Natural killer cell treated with Interleukin-12 subunit alpha and Interleukin-12 subunit beta and Interleukin-15 and Interleukin-18, amount 100 ng/mL, for 72 hours (primary cell): Measurements from ENCODE around the gene SDHD. TPM values are rescaled to one million over a fixed set of nuclear protein-coding genes. Genes with fewer than 3 reads are reported as not detected.
"Not testable (repeated sequence)": the region's sequence is repeated elsewhere in the genome, so short reads cannot be mapped to it uniquely, and the experiment has no call there.

Experiments
- ATAC-seq, 2 donors: fragments of 150-1000 bp; cut with Tn5 transposase in 1 of 2; sonication (Bioruptor Pico), chemical (Tn5 transposase) in 1 of 2; 2 replicates each; pipeline ENCODE4 v1.10.0; 2021
- DNase-seq: peaks from one replicate; pipeline ENCODE4 v3.0.0; 2022; ENCODE audit warnings: low spot score
- H3K27ac Mint-ChIP-seq, 2 donors: 1 replicate in 1 of 2; 2 replicates in 1 of 2; pipeline ENCODE4 v1.8.0; 2022; ENCODE audit warnings: mixed read lengths in 2 of 2, mild to moderate bottlenecking in 1 of 2, moderate library complexity in 1 of 2
- H3K27me3 Mint-ChIP-seq, 2 donors: 1 replicate in 1 of 2; 2 replicates in 1 of 2; pipeline ENCODE4 v1.8.0; 2022; ENCODE audit warnings: mixed read lengths in 2 of 2
- H3K36me3 Mint-ChIP-seq: one replicate; pipeline ENCODE4 v1.8.0; 2022; ENCODE audit warnings: mixed read lengths
- H3K4me1 Mint-ChIP-seq, 2 donors: 1 replicate in 1 of 2; 2 replicates in 1 of 2; pipeline ENCODE4 v1.8.0; 2022; ENCODE audit warnings: low read depth in 2 of 2, mixed read lengths in 2 of 2, mild to moderate bottlenecking in 1 of 2
- H3K4me3 Mint-ChIP-seq: one replicate; pipeline ENCODE4 v1.8.0; 2022; ENCODE audit warnings: mixed read lengths
- H3K9me3 Mint-ChIP-seq: 2 replicates; pipeline ENCODE4 v1.8.0; 2022; ENCODE audit warnings: mixed read lengths
- total RNA-seq, 2 donors: library from RNA; stranded (reverse); gene quantifications; one replicate each; pipeline ENCODE4 v1.2.3, GENCODE V29; 2022

The SDHD gene
- total RNA-seq: 10 to 100 TPM; 71.2 to 82.3 TPM

DNA sequence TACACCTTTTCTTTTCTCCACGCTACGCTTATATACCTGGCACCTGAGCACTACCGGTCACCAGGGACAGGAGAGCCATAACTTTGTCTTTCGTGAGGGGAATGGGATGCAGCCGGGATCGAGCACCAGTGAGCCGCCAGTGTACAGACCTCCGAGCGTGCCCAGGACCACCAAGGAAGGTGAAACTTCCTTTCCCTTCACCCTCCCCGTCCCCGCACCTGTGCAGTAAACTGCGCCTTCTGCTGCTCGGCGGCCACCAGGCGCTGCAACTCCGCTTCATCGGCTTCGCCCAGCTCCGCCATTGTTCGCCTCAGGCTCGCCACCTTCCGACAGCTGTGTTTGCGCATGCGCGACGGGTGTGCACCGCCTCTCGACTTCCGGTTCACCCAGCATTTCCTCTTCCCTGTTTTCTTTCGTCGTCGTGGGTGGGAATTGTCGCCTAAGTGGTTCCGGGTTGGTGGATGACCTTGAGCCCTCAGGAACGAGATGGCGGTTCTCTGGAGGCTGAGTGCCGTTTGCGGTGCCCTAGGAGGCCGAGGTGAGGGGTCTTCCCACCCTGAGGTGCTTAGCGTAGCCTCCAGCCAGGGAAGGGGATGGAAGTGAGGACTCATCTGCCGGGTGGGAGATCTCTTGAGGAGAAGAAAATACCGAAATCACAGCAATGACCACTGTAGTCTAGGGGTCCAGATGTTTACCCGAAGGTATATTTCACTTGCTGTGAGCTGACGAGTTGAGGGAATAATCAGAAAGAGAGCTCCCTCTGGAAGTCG lies at the start of gene SDHD, which contains the start of gene TIMM8B:
Gene SDHD (plus strand): TSS at position 452 of the 770 bp plus-strand sequence. CDS start 35 bp downstream, at position 487.
Gene TIMM8B (minus strand): TSS at position 335 of the 770 bp plus-strand sequence. CDS start 33 bp downstream, at position 302.
- ATAC-seq: peak; percentile 93 to 97
- H3K9me3 Mint-ChIP-seq: no peaks in the 10 kb centered on the region
- H3K36me3 Mint-ChIP-seq: peaks cover 63% of the 10 kb centered on the region
- peak; percentile 96 for DNase-seq
- peak within 1 kb of the TSS; percentile 94 to 96 for H3K27ac Mint-ChIP-seq
- peak within 1 kb of the TSS; percentile 100 for H3K4me3 Mint-ChIP-seq
- peaks cover 53 to 64% of the 10 kb centered on the region in 2 donors for H3K4me1 Mint-ChIP-seq
- H3K27me3 Mint-ChIP-seq: no peaks in the 10 kb centered on the region

DNA sequence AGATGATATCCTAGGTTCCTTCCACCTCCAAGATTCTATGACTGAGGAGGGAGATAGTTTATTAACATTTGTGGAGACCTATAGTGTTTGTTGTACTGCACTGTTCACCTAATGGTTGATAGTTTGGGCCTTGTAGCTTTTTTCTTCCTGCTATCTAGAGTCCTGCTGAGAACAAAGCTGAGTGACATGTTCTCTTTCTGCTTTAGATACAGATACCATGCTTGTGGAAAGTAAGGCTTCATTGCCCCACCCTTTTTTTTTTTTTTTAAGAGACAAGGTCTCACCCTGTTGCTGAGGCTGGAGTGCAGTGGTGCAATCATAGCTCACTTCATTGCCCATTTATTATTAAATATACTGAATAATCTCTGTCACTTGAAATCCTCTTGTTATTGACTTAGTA lies 49.1 kb upstream of the SDHD start:
- Mint-ChIP-seq H3K4me3 (no peak overlapping the region), H3K27me3 (no peaks in the 10 kb centered on the region), H3K4me1 (peaks cover 3 to 5% of the 10 kb centered on the region in 2 donors), H3K9me3 (no peaks in the 10 kb centered on the region), H3K36me3 (peaks cover 13% of the 10 kb centered on the region), H3K27ac (no peak overlapping the region)
- ATAC-seq (no peak), DNase-seq (no peak)

DNA sequence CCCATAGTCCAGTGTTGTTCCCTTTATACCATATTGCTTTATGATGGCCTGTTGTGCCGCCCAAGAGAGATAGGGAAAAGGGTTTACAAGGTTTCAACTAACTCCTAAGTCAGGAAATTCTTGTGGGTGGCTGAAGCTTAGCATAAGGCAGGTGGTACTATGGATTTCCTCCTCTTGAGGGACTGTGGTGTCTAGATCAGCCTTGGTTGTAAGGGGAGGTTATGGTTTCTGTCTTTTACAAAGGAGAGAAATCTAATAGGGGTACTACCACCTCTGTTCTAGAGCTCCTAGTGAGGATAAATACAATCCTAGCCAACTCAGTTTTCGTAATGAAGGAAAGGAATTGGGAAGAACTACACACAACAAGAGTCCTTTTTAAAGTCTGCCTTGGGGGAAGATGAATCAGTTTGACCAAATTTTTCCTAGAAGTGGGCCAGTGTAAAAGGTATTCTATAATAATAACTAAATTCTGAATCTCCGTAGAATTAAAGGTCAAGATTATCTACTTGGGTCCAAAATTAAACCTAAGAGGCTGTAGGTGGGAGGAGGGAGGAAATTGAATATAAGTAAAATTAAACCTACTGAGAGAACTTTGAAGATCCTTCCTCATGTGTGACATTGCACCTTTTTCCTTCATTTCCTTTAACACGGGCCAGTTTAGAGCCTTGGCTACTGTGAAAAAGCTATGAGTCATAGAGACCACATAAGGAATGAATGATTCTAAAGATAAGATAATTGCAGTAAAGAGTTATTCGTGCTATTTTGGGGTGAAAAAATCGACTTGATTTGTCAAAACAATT lies 44.3 kb upstream of the SDHD start:
- ATAC-seq: no peak
- Mint-ChIP-seq H3K4me3 (no peak overlapping the region), H3K36me3 (peaks cover 27% of the 10 kb centered on the region), H3K9me3 (no peaks in the 10 kb centered on the region), H3K27ac (peak overlapping the region; percentile 2 to 12), H3K27me3 (no peaks in the 10 kb centered on the region), H3K4me1 (peaks cover 3 to 9% of the 10 kb centered on the region in 2 donors)
- no peak for DNase-seq

DNA sequence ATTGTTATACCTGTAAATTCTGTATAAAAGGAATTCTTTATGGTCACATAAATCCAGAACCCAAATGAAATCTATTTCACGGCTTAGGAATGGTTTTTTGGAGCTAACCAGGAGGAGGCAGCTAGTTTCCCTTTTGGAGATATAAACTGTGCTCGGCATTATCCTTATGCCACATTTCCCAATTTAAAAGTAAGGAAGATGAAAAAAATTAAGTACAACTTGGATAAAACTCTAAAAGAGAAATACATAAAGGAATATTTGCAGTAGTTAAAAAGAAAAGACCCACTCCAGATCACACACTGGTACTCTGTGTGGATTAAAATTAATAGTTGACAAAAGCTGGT lies 43.7 kb upstream of the SDHD start:
- H3K4me1 Mint-ChIP-seq: peaks cover 3 to 10% of the 10 kb centered on the region in 2 donors
- peaks cover 33% of the 10 kb centered on the region for H3K36me3 Mint-ChIP-seq
- no peaks in the 10 kb centered on the region for H3K27me3 Mint-ChIP-seq
- no peak for ATAC-seq
- no peak for DNase-seq
- no peak overlapping the region for H3K4me3 Mint-ChIP-seq
- peak overlapping the region; percentile 2 to 12 for H3K27ac Mint-ChIP-seq
- no peaks in the 10 kb centered on the region for H3K9me3 Mint-ChIP-seq

- no peak overlapping the region for H3K4me3 Mint-ChIP-seq
- H3K36me3 Mint-ChIP-seq: peaks cover 35% of the 10 kb centered on the region
- no peak for DNase-seq
Observed at GRCh38 chr11:112044961-112045360, 41.7 kb upstream of the SDHD start.

DNA sequence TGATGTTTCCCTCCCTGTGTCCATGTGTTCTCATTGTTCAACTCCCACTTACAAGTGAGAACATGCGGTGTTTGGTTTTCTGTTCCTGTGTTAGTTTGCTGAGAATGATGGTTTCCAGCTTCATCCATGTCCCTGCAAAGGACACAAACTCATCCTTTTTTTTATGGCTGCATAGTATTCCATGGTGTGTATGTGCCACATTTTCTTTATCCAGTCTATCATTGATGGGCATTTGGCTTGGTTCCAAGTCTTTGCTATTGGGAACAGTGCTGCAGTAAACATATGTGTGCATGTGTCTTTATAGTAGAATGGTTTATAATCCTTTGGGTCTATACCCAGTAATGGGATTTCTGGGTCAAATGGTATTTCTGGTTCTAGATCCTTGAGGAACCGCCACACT lies 40.0 kb upstream of the SDHD start:
- ATAC-seq, H3K9me3 Mint-ChIP-seq, H3K27ac Mint-ChIP-seq, DNase-seq, H3K27me3 Mint-ChIP-seq, H3K4me3 Mint-ChIP-seq: not testable (repeated sequence)
- H3K36me3 Mint-ChIP-seq: peaks cover 36% of the 10 kb centered on the region
- H3K4me1 Mint-ChIP-seq: peaks cover 3 to 16% of the 10 kb centered on the region in 2 donors

More at GRCh38 chr11:112044961-112045360, 41.7 kb upstream of the SDHD start:
- no peak for ATAC-seq
- Mint-ChIP-seq H3K9me3 (no peaks in the 10 kb centered on the region), H3K27me3 (no peaks in the 10 kb centered on the region), H3K4me1 (peaks cover 6 to 16% of the 10 kb centered on the region in 2 donors), H3K27ac (no peak overlapping the region)

DNA sequence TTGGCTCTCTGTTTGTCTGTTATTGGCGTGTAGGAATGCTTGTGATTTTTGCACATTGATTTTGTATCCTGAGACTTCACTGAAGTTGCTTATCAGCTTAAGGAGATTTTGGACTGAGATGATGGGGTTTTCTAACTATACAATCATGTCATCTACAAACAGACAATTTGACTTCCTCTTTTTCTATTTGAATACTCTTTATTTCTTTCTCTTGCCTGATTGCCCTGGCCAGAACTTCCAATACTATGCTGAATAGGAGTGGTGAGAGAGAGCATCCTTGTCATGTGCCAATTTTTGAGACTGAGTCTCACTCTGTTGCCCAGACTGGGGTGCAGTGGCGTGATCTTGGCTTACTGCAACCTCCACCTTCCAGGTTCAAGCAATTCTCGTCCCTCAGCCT lies 38.4 kb upstream of the SDHD start:
- not testable (repeated sequence) for H3K27ac Mint-ChIP-seq, H3K4me3 Mint-ChIP-seq, DNase-seq, H3K4me1 Mint-ChIP-seq, H3K27me3 Mint-ChIP-seq, H3K9me3 Mint-ChIP-seq, ATAC-seq
- H3K36me3 Mint-ChIP-seq: peaks cover 43% of the 10 kb centered on the region

DNA sequence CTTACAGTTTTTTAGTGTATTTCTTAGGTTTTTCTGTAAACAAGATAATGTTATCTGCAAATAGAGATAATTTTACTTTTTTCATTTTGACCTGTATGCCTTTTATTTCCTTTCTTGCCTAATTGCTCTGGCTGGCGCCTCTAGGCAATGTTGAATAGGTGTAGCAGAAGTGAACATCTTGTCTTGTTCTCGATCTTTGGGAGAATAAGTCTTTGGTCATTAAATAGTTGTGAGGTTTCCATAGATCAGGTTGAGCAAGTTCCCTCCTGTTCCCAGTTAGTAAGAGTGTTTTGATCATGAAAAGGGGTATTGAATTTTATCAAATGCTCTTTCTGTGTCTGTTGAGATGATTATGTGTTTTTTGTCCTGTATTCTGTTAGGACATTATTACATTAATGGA lies 36.9 kb upstream of the SDHD start:
- Mint-ChIP-seq H3K4me3 (no peak overlapping the region), H3K27me3 (no peaks in the 10 kb centered on the region), H3K4me1 (peaks cover 3 to 7% of the 10 kb centered on the region in 2 donors), H3K27ac (no peak overlapping the region), H3K9me3 (no peaks in the 10 kb centered on the region), H3K36me3 (peaks cover 43% of the 10 kb centered on the region)
- DNase-seq (no peak), ATAC-seq (no peak)

DNA sequence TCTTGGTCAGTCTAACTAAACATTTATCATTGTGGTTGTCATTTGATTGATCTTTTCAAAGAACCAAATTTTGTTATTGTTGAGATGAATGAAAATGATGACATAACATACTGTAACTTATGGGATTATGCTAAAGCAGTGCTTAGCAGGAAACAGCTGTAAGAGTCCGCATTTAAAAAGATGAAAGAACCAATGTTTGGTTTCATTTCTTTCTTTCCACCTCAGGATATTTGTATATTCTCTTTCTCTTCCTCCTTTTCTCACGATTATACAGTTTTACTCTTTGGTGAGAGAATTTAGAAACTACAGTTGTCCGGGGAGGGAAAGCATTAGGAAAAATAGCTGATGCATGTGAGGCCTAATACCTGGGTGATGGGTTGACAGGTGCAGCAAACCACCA lies 36.0 kb upstream of the SDHD start:
- peaks cover 43% of the 10 kb centered on the region for H3K36me3 Mint-ChIP-seq
- no peak overlapping the region for H3K27ac Mint-ChIP-seq
- H3K4me1 Mint-ChIP-seq: peaks cover 3 to 7% of the 10 kb centered on the region in 2 donors
- no peak for ATAC-seq
- no peaks in the 10 kb centered on the region for H3K9me3 Mint-ChIP-seq
- no peak for DNase-seq
- H3K27me3 Mint-ChIP-seq: no peaks in the 10 kb centered on the region
- no peak overlapping the region for H3K4me3 Mint-ChIP-seq

DNA sequence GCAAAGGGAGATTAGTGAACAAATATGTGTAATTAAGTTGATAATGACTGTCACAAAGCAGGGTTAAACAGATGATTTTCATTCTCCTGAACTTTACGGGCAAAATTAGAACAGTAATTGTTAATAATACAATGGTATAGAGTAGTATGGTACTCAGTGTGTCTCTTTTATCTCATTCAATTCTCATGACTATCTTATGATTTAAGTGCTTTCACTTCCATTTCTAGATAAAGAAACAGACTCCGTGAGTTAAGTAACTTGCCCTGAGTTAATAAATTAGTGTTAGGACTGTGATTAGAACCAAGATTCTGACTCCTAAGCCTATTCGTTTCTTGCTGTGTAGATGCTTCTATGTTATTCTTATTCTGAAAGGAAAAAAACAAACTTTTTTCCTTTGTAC lies 34.9 kb upstream of the SDHD start:
- Mint-ChIP-seq H3K36me3 (peaks cover 34% of the 10 kb centered on the region), H3K27ac (no peak overlapping the region), H3K4me1 (peaks cover 3 to 7% of the 10 kb centered on the region in 2 donors), H3K9me3 (no peaks in the 10 kb centered on the region), H3K27me3 (no peaks in the 10 kb centered on the region), H3K4me3 (no peak overlapping the region)
- no peak for DNase-seq
- ATAC-seq: no peak

DNA sequence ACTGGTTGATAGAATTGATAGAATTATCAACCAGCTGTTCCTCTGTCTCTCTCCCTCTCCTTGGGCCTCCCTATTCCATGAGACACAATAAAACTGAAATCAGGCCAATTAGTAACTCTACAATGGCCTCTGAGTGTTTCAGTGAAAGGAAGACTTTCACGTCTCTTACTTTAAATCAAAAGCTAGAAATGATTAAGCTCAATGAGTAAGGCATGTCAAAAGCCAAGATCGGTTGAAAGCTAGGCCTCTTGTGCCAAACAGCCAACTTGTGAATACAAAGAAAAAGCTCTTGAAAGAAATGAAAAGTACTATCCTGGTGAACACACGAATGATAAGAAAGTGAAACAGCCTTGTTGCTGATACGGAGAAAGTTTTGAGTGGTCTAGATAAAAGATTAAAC lies 29.5 kb upstream of the SDHD start:
- H3K4me1 Mint-ChIP-seq: peaks cover 0 to 9% of the 10 kb centered on the region in 2 donors
- H3K4me3 Mint-ChIP-seq: peak overlapping the region; percentile 54
- DNase-seq (no peak), ATAC-seq (peak in 1 of 2 donors; percentile 59)
- H3K9me3 Mint-ChIP-seq: no peaks in the 10 kb centered on the region
- peak overlapping the region in 1 of 2 donors; percentile 60 for H3K27ac Mint-ChIP-seq
- no peaks in the 10 kb centered on the region for H3K27me3 Mint-ChIP-seq
- peaks cover 9% of the 10 kb centered on the region for H3K36me3 Mint-ChIP-seq

GRCh38 chr11:112058103-112058502 lies 28.6 kb upstream of the SDHD start:
- peaks cover 0 to 9% of the 10 kb centered on the region in 2 donors for H3K4me1 Mint-ChIP-seq
- no peaks in the 10 kb centered on the region for H3K27me3 Mint-ChIP-seq
- DNase-seq: no peak
- H3K27ac Mint-ChIP-seq: no peak overlapping the region
- no peaks in the 10 kb centered on the region for H3K9me3 Mint-ChIP-seq
- H3K4me3 Mint-ChIP-seq: no peak overlapping the region
- H3K36me3 Mint-ChIP-seq: peaks cover 8% of the 10 kb centered on the region
- ATAC-seq: no peak

DNA sequence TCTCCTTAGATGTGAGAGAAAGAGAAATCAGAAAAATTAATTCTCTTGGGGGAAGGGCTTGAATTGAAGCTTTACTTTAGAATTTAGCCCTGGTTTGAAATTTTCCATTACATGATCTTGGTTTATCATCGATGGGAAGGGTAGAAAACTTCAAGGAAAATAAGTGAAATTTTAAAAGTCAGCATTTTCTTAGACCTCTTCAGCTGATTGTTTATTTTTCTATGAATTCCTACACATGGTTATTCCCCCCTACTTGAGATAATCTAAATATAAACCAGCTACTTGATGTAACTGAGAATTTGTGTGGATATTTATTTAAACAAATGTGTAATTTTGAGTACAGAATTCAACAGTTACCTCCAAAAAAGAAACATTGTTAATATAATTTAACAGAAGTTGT lies 23.8 kb upstream of the SDHD start:
- Mint-ChIP-seq H3K27ac (no peak overlapping the region), H3K4me1 (no peaks in the 10 kb centered on the region), H3K36me3 (peaks cover 5% of the 10 kb centered on the region), H3K27me3 (peaks cover 0 to under 1% of the 10 kb centered on the region in 2 donors), H3K4me3 (no peak overlapping the region), H3K9me3 (no peaks in the 10 kb centered on the region)
- DNase-seq (no peak), ATAC-seq (no peak)
